Endothelial cell of umbilical vein (primary cell): ENCODE results near the gene POR. TPM values are rescaled to one million over a fixed set of nuclear protein-coding genes. Genes with fewer than 3 reads are reported as not detected.

Source experiments
- BruUV-seq: library from RNA; stranded (reverse); fragments of 400-500 nt; replicated peaks from 2 replicates; lab custom pipeline; 2021; lab: Mats Ljungman, UMichigan
- CTCF ChIA-PET: fragments of 300-600, 350-600 bp; sonication (Branson Sonifier 250); formaldehyde crosslinking; loops from one replicate; lab custom pipeline; 2021; ENCODE audit warnings: antibody characterized with exemption, inconsistent platforms; lab: Charles Lee
- POLR2A ChIA-PET: fragments of 300-600, 350-600 bp; sonication (Branson Sonifier 250); formaldehyde crosslinking; loops from one replicate; lab custom pipeline; 2021; ENCODE audit warnings: antibody characterized with exemption, inconsistent platforms; lab: Charles Lee
- DNase-seq: peaks from one replicate; pipeline ENCODE4 v3.0.0-alpha.2; 2011; ENCODE audit warnings: low read depth, low spot score
- FAIRE-seq: peaks from 2 replicates; lab custom pipeline; 2011; peaks lifted over from hg19 to GRCh38; lab: Jason Lieb, UNC
- H2AFZ ChIP-seq: 2 replicates; pipeline ENCODE4 v1.6.0; 2012; ENCODE audit warnings: low read depth, low read length, control low read depth, inconsistent platforms
- H3K27ac ChIP-seq: 2 replicates; pipeline ENCODE4 v1.5.1; 2011; ENCODE audit warnings: low read depth, mild to moderate bottlenecking, control low read depth, low read length, moderate library complexity; ENCODE audit not compliant: insufficient read depth
- H3K27me3 ChIP-seq, 2 experiments: 2 replicates each; pipeline versions ENCODE4 v1.6.0 to v1.6.1; 2011; ENCODE audit warnings: low read length in 2 of 2, mixed read lengths in 1 of 2; ENCODE audit not compliant: control insufficient read depth in 2 of 2, insufficient read depth in 2 of 2
- H3K36me3 ChIP-seq, 2 experiments: 2 replicates in 1 of 2; 3 replicates in 1 of 2; pipeline ENCODE4 v1.5.1; 2011; ENCODE audit warnings: low read length in 2 of 2, mild to moderate bottlenecking in 1 of 2, moderate library complexity in 1 of 2; ENCODE audit not compliant: control insufficient read depth in 2 of 2, insufficient read depth in 2 of 2; ENCODE audit errors: extremely low read depth in 1 of 2
- H3K4me1 ChIP-seq: 3 replicates; pipeline ENCODE4 v1.5.1; 2011; ENCODE audit warnings: mild to moderate bottlenecking, low read length; ENCODE audit not compliant: control insufficient read depth, insufficient read depth; ENCODE audit errors: extremely low read depth
- H3K4me2 ChIP-seq: 2 replicates; pipeline ENCODE4 v1.6.1; 2011; ENCODE audit warnings: low read length, control low read depth, mixed read lengths; ENCODE audit not compliant: insufficient read depth
- H3K4me3 ChIP-seq, 3 experiments: fragments of 200-600 bp in 1 of 3; sonication (generic), shearing (Covaris generic) in 1 of 3; replicated peaks in 1 of 3; 2 replicates each; pipeline ENCODE4 v1.5.1; 2011 to 2016; ENCODE audit warnings: control low read depth in 3 of 3, low read length in 3 of 3, mild to moderate bottlenecking in 2 of 3, inconsistent platforms in 1 of 3, low read depth in 1 of 3, moderate library complexity in 1 of 3; ENCODE audit not compliant: insufficient read depth in 1 of 3
- H3K79me2 ChIP-seq: 2 replicates; pipeline ENCODE4 v1.6.0; 2012; ENCODE audit warnings: low read length, inconsistent platforms; ENCODE audit not compliant: control insufficient read depth, insufficient read depth
- H3K9ac ChIP-seq: replicated peaks from 2 replicates; pipeline ENCODE3; 2011; ENCODE audit warnings: low read length, control low read depth; ENCODE audit not compliant: insufficient read depth; ENCODE audit errors: extremely low read depth
- H3K9me1 ChIP-seq: replicated peaks from 3 replicates; pipeline ENCODE4 v1.6.0; 2011; ENCODE audit warnings: mild to moderate bottlenecking, low read length; ENCODE audit not compliant: control insufficient read depth, insufficient read depth; ENCODE audit errors: extremely low read depth
- H3K9me3 ChIP-seq: replicated peaks from 2 replicates; pipeline ENCODE4 v1.5.1; 2012; ENCODE audit warnings: low read length, inconsistent platforms; ENCODE audit not compliant: control insufficient read depth, insufficient read depth
- H4K20me1 ChIP-seq: replicated peaks from 2 replicates; pipeline ENCODE3; 2011; ENCODE audit warnings: mild to moderate bottlenecking, low read length; ENCODE audit not compliant: control insufficient read depth, insufficient read depth; ENCODE audit errors: extremely low read depth
- CTCF ChIP-seq, 2 donors: IDR thresholded peaks; 1 replicate in 1 of 2; 2 replicates in 1 of 2; pipeline ENCODE4 v1.5.1; 2011; ENCODE audit warnings: low read length in 2 of 2, mild to moderate bottlenecking in 2 of 2, moderate library complexity in 2 of 2, control low read depth in 1 of 2, inconsistent platforms in 1 of 2, low read depth in 1 of 2; ENCODE audit not compliant: insufficient read depth in 1 of 2; ENCODE audit errors: extremely low read depth in 1 of 2
- EZH2 ChIP-seq: IDR thresholded peaks from 2 replicates; pipeline ENCODE4 v1.6.1; 2012; ENCODE audit warnings: borderline replicate concordance, low read depth, mild to moderate bottlenecking, moderate library complexity, low read length, inconsistent platforms; ENCODE audit not compliant: severe bottlenecking
- FOS ChIP-seq: IDR thresholded peaks from 2 replicates; pipeline ENCODE4 v1.6.1; 2011; ENCODE audit warnings: mild to moderate bottlenecking, low read length, moderate library complexity, borderline replicate concordance; ENCODE audit not compliant: insufficient read depth
- GATA2 ChIP-seq: IDR thresholded peaks from 2 replicates; pipeline ENCODE4 v1.7.0; 2011; ENCODE audit warnings: low read depth, mild to moderate bottlenecking, moderate library complexity, mixed read lengths, low read length; ENCODE audit not compliant: insufficient read length, insufficient read depth
- JUN ChIP-seq: IDR thresholded peaks from 2 replicates; pipeline ENCODE4 v1.6.1; 2011; ENCODE audit warnings: borderline replicate concordance, low read depth; ENCODE audit not compliant: insufficient read length, insufficient read depth
- MAX ChIP-seq: IDR thresholded peaks from 2 replicates; pipeline ENCODE4 v1.6.1; 2011; ENCODE audit not compliant: insufficient read depth, insufficient read length
- MYC ChIP-seq: IDR thresholded peaks from one replicate; pipeline ENCODE4 v1.6.1; 2011; ENCODE audit warnings: mild to moderate bottlenecking, low read depth, low read length
- POLR2A ChIP-seq: IDR thresholded peaks from 2 replicates; pipeline ENCODE4 v1.6.1; 2012; ENCODE audit warnings: low read depth, mild to moderate bottlenecking, control low read depth, low read length
- POLR2AphosphoS5 ChIP-seq: IDR thresholded peaks from 2 replicates; pipeline ENCODE4 v1.6.1; 2012; ENCODE audit warnings: low read depth, mild to moderate bottlenecking, control low read depth, low read length, moderate library complexity; ENCODE audit not compliant: insufficient read depth
- dilution Hi-C: fragments of 300-500 bp; cut with MboI; formaldehyde crosslinking; loops from one replicate; pipeline ENCODE4 v1.15.0; 2019; ENCODE audit warnings: low sequenced_read_pairs; ENCODE audit not compliant: extremely low pct_ligation_motif_present
- intact Hi-C: fragments of 100-400 bp; cut with micrococcal nuclease; formaldehyde crosslinking; loops from one replicate; pipeline ENCODE4 v1.10.0; 2022
- polyA plus RNA-seq, 4 experiments: library from polyadenylated mRNA; depleted of rRNA in 3 of 4; stranded (reverse) in 3 of 4; unstranded in 1 of 4; fragments of >200 nt; gene quantifications; 2 replicates each; pipeline versions ENCODE4 v1.2.1 to v1.2.3, GENCODE V29; 2011 to 2012; ENCODE audit warnings: missing spikeins in 1 of 4
- total RNA-seq: library from RNA; stranded (reverse); gene quantifications from 2 replicates; pipeline ENCODE4 v1.2.3, GENCODE V29; 2021

POR gene
- total and polyA plus RNA-seq, 2 donors (not counting 3 experiments of a cell fraction or from before 2014, with no cell fraction given): 59.5 to 73.6 TPM

- FAIRE-seq (no peak), DNase-seq (no peak)
- Histone ChIP-seq H3K27me3 (no peaks in the 10 kb centered on the region), H3K4me3 (no peak overlapping the region), H3K9me3 (no peaks in the 10 kb centered on the region), H3K4me2 (no peak overlapping the region), H3K36me3 (no peaks in the 10 kb centered on the region), H3K9ac (no peak overlapping the region), H3K4me1 (peaks cover 3% of the 10 kb centered on the region), H3K9me1 (no peaks in the 10 kb centered on the region), H3K79me2 (no peaks in the 10 kb centered on the region), H4K20me1 (no peaks in the 10 kb centered on the region), H3K27ac (no peak overlapping the region), H2AFZ (no peak overlapping the region)
- intact Hi-C loops: loop anchor here (2.0 kb wide), 1 partner anchor 263 kb away; no protein-coding TSS in a partner anchor
- CTCF ChIA-PET: interaction anchor here (1.0 to 3.7 kb wide), 4 partner anchors 47 to 264 kb away, joined by 3 to 267 read pairs (median 12); partner anchors contain the start of gene POR
- TF ChIP-seq EZH2 (no peak), FOS (no peak), GATA2 (no peak), MYC (no peak), CTCF (IDR thresholded peaks at IDR 0.05; ENCODE audit: extremely low read depth in 1 of 2, insufficient read depth in 1 of 2, low read depth in 1 of 2, low read length in 2 of 2) (no peak), POLR2A (no peak), JUN (no peak), MAX (no peak), POLR2AphosphoS5 (no peak)
- no TSS peak for BruUV-seq
- POLR2A ChIA-PET: no interaction called here
- dilution Hi-C loops: no loop called here
These were observed 47.6 kb upstream of the POR start for GRCh38 chr7:75867390-75867717.
